GM21737 (cell line): Measurements from ENCODE around the gene PPP4R2.
"Not testable (repeated sequence)": the region's sequence is repeated elsewhere in the genome, so short reads cannot be mapped to it uniquely, and the experiment has no call there.

Experiments used
- ATAC-seq: cut with Tn5 transposase; IDR thresholded peaks from one replicate; pipeline ENCODE4 v1.9.1; 2021; ENCODE audit warnings: mild to moderate bottlenecking, moderate library complexity; ENCODE audit not compliant: unreplicated experiment

Gene PPP4R2

DNA sequence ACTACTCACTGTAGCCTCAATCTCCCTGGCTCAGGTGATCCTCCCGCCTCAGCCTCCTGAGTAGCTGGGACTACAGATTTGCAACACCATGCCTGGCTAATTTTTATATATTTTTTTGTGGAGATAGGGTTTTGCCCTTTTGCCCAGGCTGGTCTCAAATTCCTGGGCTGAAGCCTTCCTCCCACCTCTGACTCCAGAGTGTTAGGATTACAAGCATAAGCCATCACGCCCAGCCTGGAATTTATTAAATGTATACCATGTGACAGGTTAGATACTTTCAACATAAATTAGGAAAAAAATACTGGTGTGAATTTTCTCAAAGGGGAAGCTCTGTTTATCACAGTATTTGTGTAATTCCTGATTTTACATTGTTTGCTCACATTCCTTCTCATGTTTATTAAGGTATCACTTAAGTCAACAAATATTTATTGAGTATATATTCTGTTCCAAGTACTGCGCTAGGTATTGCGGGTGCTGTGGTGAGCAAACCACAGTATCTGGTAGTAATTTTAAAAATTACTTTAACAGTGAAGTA is 24.8 kb downstream of the PPP4R2 start:
- ATAC-seq = no peak

DNA sequence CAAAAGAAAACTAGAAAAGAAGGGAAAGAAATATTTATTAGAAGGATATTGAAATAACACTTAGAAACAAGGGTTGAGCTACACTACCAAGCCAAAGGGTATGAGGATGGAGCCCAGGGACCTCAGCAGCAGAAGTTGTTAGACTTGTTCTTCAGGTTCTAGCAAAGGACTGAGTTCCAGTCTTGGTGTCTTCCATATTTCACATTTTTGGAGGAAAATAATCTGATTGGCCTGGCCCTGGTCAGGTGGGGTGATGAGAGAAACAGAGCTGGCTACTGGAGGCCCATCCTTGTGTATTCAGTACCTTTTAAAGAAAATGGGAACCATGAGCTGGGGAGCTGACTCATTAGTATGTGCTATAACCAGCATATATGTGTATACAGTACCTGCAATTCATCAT is 28.2 kb downstream of the PPP4R2 start:
- ATAC-seq = no peak

DNA sequence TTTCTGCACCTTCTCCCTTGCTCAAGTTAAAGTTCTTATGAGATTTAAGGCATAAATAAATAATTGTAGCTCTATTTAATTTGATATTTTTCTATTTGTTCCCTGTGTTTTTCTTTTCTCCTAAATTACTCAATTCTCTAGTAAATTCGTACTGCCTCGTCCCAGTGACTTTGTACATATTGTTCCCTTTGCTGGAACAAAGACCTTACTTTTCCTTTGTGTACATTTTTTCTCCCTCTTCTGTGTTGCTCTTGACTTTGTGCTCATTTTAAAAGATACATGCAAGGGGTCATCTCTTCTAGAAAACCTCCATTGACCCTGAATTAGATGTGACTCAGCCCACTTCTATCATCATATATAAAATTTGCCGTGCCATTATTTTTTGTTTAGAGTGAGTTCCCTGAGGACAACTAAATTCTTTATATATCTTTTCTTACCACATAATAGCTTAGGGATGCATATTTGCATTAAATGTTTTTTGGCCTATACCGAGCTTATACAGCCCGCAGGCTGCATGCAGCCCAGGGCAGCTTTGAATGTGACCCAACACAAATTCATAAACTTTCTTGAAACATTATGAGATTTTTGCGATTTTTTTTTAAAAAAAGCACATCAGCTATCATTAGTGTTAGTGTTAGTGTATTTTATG is 29.6 kb downstream of the PPP4R2 start:
- no peak for ATAC-seq

DNA sequence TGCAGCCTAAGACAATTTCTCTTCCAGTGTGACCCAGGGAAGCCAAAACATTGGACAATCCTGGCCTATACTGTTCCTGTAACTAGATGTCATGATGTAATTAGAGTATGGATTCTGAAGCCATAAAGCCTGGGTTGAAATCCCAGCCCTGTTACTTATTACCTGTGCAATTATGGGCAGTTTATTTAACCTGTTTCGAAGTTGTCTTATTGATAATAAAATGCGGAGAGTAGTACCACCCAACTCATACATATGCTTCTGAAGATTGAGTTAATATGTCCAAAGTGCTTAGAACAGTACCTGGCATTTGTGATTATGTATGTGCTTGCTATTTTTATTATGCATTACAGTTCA is 30.1 kb downstream of the PPP4R2 start:
- no peak for ATAC-seq

DNA sequence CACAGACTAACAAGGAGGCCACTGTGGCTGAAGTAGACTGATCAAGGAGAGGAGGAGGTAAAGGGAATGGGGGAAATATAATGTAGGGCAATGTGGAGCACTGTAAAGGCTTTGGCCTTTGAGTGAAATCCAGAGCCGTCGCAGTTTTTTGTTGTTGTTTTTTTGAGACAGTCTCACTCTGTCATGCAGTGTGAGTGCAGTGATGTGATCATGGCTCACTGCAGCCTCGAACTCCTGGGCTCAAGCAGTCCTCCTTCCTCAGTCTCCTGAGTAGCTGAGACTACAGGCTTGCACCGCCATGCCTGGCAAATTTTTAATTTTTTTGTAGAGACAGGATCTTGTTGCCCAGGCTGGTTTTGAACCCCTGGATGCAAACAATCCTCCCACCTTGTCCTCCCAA is 32.2 kb downstream of the PPP4R2 start:
- no peak for ATAC-seq

DNA sequence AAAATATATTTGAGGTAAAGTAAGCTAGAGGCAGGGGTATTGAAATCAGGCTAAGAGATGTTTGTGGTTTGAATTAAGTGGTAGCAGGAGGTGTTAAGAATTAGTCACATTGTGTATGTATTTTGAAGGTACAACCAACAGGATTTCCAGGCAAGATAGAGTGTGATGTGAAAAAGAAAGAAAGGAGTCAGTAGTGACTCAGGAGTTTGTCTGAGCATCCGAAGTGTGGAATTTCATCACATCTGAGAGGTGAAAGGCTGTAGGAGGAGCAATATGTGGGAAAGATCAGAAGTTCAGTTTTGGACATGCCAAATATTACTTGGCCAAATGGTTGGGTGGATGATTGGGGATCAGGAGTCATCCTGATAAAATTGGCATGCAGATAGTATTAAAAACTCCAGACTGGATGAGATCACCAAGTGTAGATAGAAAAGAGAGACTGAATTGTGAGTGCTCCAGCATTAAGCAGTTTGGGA is 32.7 kb downstream of the PPP4R2 start:
- no peak for ATAC-seq

DNA sequence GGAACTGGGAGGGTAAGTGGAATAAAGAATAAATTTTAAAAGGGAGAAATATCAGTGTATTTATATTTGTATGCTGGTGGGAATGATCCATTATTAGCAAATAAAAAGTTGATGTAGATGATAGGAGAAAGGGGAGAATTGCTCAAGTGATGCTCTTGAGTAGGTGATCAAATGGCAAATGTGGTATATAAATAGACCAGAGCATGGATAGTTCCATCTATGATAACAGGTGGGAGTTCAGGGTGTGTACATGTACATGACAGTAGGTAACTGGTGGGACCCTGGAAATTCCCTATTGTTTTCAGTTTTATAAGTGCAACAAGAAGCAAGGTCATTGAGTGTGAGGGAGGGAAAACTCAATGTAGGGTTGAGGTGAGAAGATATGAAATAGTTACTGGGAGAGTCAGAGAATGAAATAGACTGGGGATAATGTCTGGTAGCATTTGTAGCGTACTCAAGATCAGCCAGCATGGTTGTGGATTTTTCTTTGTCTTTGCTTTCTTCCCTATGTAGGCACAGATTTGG is 33.5 kb downstream of the PPP4R2 start:
- ATAC-seq = no peak

DNA sequence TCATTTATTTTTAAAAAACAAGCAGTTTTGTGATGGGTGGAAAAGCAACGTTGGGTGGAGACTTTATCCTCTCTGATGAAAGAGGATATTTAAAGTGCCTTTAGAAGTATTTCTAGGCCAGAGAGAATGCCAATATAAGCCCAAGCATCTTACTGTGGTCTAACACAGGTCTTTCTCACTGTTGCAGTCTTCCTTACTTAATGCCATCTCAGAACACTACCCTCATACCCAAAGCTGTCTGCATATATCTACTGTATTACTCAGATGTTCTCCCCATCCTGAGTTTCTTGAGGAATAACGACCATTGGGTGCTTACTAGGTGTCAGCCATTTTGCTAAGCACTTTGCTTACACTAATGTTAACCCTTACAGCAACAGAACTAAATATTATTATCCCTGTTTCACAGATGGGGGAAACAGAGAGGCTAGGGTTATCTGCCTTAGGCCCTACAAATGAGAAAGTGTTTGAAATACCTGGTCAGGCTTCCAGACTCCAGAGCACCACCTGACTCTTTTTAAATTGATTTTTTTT is 35.0 kb downstream of the PPP4R2 start:
- no peak for ATAC-seq

DNA sequence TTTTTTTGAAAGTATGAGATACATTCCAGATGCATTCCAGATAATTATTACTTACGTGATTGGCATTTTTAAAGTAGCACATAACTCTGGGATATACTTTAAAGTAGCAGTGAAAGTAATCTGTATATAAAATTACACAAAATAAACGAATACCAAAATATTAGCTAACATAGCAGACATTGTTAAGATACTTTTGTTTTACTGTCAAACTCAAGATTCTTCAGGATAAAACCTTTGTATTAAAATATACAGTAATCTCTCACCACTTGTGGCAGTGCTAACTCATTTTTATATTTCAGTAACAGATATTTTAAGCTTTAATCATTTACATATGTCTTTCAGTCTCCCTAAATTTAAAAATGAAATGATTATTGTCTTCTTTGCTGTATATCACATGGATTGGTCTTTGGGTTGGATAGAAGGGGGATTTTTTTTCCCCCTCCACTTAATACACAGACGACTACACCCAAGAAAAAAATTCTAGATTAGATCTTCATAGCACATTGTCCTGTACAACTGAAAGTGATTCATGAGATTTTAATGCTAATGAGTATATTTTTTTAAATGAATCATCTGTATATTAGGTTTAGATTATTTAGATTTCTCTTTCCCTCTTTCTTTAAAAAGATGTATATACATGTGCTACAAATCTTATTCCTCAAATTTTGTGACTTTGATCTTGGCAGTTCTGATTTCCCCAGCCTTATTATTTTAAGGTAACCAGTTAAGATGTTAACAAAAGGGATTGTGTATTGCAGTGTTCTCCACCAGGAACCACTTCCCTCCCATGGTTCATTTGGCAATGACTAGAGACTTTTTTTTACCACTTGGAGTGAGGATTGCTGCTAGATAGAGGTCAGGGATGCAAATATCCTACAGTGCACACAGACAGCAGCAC is 40.3 kb downstream of the PPP4R2 start:
- no peak for ATAC-seq

DNA sequence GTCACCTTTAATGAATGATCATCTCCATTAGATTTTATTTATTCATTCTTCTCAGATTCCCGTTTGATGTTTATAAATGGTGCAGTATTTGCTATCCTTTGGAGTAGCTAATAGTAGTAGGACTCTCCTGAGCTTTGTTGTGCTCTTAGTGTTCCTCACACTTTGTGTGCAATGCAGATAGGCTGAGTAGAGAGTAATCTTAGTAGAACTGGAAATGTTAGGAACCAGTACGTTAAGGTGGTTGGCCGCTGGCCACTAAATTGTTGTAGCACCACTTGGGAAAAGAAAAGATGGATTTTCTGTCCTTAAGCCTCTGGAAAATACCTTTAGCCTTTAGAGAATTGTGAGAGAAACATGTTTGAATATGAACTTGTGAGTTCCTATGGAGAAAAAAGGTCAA is 44.9 kb downstream of the PPP4R2 start:
- no peak for ATAC-seq

DNA sequence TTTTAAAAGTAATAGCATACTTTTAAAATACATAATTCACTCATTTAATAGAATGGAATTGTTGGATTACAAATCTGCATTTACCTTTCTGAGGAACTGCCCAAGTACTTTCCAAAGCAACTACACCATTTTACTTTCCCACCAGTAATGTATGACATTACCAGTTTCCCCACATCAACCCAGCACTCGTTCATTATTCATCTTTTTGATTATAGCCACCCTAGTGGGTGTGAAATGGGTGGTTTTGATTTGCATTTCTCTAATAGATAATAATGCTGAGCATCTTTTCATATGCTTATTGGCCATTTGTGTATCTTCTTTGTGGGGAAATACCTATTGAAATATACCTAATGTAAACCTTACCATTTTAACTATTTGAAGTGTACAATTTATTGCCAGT is 46.8 kb downstream of the PPP4R2 start:
- no peak for ATAC-seq

DNA sequence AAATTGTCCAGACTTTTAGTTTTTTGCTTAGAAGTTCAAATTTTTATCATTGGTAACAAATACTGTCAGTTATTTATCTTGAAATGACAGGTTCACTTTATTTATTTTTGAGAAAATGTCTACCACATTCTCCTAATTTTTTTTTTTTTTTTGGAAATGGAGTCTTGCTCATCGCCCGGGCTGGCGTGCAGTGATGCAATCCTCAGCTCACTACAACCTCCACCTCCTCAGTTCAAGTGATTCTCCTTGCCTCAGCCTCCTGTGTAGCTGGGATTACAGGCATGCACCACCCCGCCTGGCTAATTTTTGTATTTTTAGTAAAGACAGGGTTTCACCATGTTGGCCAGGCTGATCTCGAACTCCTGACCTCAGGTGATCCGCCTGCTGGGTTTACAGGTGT is 48.8 kb downstream of the PPP4R2 start:
- no peak for ATAC-seq

DNA sequence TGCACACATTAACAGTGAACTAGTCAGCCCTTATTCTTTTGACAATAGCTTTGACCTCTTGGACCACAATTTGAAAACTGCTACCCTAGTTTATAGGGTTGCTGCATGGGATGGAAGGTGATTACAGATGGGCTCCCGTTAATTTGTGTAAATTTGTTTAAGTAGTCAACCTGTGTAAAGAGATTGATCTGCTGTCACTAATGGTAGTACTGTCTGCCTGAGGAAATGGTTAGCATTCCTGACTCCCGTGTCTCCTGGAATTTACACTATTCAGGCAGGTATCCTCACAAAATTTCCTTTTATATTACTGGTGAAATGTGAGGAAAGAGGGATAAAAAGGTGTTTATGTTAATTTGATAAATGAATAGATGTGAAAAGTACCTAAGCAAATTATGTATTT is 49.6 kb downstream of the PPP4R2 start:
- ATAC-seq = no peak

DNA sequence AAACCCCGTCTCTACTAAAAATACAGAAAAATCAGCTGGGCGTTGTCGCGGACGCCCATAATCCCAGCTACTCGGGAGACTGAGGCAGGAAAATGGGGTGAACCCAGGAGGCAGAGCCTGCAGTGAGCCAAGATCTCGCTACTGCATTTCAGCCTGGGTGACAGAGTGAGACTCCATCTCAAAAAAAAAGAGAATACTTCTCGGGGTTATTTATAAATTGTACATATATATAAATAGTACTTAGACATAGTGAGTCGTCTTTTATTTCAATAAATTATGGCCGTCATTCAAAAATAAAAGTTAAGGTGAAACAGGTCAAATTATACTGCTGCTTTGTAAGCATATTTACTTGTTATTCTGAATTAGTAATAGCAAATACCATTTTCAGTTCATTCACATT is 52.7 kb downstream of the PPP4R2 start:
- no peak for ATAC-seq

DNA sequence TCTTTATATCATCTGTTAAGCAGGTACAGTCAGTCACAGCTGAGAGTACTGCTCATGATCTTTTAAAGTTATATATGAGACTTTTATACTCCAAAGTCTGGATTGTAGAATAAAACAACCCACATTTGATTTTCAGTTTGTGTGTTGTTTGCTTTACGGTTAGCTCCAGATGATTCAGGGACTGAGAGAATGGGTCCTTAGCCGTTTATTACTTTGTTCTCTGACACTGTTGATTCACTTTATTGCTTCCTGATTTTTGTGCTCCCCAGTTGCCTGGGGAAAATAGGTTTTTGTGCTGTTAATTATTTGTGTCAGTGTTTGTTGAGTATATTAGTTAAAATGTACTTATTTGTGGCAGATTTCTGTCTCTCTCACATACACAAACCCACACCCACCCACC is 56.2 kb downstream of the PPP4R2 start:
- ATAC-seq = no peak

DNA sequence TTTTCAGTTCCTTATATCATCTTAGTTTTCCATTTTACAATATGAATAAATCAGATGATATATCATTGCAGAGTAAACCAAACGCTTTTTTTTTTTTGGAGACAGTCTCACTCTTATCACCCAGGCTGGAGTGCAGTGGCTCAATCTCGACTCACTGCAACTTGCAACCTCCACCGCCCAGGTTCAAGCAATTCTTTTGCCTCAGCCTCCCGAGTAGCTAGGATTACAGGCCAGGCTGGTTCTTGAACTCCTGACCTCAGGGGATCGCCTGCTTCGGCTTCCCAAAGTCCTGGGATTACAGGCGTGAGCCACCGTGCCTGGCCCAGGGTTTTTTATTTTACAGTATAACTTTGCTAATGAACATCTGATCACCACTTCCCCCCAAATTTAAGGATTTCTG is 59.0 kb downstream of the PPP4R2 start:
- ATAC-seq = no peak

DNA sequence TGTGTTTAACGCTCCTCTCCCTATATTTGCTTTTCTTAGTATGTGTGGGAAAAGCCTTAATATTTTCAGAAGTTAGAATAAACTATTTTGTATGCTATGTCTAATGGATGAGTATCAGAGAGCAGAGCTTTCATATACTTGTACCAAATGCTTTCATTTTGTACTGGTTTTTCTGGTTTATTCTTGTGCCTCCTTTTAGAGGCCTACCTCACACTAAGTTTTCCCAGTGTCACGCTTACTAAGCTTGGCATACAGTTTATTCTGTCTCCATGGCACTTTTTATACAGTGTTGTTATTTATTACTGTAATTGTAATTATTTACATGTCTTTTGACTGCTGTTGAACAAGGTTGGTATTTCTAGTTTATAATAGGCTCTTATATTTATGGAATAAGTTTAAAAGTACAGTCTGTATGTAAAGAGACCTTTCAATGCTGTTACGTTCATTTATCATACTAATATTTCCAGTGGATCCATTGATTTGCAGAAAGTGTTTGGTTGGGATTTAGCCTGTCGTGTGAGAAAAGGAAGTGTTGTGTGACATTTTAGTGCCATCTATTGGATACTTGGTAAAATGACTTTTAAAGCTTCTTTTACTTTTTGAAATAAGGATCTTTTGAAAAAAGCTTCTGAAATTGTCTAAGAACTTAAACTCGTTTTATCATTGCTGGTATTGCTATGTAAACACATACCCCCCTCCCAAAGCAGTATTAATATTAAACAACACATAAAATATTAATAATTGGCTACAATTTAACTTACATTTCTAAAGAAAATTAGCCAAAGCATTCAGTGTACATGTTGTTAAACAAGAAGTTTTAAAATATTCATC is 59.6 kb downstream of the PPP4R2 start:
- ATAC-seq = no peak

DNA sequence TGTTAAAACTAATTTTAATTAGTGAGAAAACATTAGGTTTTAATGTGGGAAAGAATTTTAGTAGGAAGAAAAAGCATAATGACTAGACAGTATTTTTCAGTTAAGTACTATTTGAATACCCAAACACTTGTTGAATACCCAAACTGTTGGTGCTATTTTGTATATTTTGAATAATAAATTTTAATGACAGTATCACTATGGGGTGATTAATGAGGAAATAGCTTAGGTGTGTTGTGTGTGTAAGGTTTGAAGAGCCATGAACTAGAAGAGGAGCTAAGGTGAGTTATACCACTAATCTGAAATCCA is 60.2 kb downstream of the PPP4R2 start:
- ATAC-seq = no peak

DNA sequence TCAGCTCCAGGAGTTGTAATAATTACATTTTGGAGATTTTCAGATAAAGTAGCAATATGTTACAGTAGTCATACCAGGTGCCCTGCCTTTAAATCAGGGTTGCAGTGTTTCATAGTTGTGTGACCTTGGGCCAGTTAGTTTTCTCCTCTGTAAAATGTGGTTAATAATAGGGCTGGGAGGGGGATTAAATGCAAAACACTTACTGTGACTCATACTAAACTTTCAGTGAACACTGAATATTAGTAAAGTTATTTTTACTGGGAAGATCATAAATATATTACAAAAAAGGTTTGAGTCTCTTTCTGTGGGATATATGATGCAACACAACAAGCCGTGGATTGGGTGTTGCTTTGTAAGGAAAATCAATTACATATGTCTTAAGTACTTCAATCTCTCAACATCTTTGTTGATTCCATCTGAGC is 63.7 kb downstream of the PPP4R2 start:
- ATAC-seq = no peak

DNA sequence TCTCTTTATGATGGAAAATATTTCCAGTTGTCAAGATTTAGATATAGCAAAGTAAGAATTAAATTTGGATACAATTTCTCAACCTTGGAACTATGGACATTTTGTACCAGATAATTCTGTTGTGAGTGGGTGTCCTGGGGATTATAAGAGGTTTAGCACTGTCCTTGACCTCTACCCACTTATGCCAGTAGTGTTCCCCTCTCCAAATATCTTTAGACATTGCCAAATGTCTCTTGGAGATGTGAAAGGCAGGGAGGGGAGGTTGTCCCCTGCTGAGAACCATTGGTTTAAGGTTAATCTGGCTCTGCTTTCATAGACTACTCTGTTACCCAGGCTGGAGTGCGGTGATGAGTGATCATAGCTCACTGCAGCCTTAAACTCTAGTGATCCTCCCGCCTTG is 64.8 kb downstream of the PPP4R2 start, which contains the start of gene EBLN2:
TSS of gene EBLN2 (plus strand) at position 244 of the 400 bp plus-strand sequence. CDS start 423 bp downstream, outside the sequence.
- no peak for ATAC-seq

DNA sequence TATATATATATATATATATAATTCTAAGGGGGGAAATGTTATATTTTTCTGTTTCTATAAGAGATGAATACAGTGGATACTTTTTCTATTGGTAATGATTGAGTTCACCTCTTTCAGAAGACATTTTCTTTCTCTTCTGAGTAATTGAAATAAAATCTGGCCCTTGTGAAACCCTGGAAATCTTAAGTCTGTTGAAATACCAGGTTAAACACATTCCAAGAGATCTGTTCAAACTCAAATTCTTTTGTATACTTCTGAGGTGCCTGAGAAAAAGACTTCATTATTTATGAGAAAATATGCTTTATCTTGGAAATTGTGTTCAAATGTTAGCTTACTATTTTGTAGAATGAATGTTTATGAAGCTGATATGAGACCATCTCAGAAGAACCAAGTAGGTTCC is 69.6 kb downstream of the PPP4R2 start:
- ATAC-seq = not testable (repeated sequence)
